ENCODE measurements around the gene TMEM108. TPM values are rescaled to one million over a fixed set of nuclear protein-coding genes. Genes with fewer than 3 reads are reported as not detected.

Gene TMEM108
- total and polyA plus RNA-seq, 8 donors, result 0.37 to 2.1 (median 0.84) TPM; not detected in 2

- no peak for DNase-seq
- Histone ChIP-seq H3K36me3 (no peaks in the 10 kb centered on the region), H3K4me1 (peaks cover 0 to 10% (median 7%) of the 10 kb centered on the region in 4 donors), H3K9me3 (no peaks in the 10 kb centered on the region), H3K27ac (no peak overlapping the region), H3K27me3 (no peaks in the 10 kb centered on the region), H3K4me3 (no peak overlapping the region)
- no peak for TF ChIP-seq EP300 (IDR thresholded peaks at IDR 0.05)
- no peak for TF ChIP-seq POLR2AphosphoS5 (IDR thresholded peaks at IDR 0.05)
- TF ChIP-seq POLR2A (IDR thresholded peaks at IDR 0.05), result no peak
- no peak for TF ChIP-seq CTCF (IDR thresholded peaks at IDR 0.05)
- intact Hi-C loops (cut with DNase I; ENCODE audit: low total_unique reads), result loop anchor here (5.0 to 10.0 kb wide), 2 partner anchors 346 to 649 kb away; partner anchors contain the start of gene TMEM108
- 79 to 85% (median 83%) methylated on average over 5 of the region's 5 CpGs for WGBS, 5 donors
These were observed 345.6 kb downstream of the TMEM108 start for GRCh38 chr3:133383741-133384140.

- TF ChIP-seq POLR2AphosphoS5 (IDR thresholded peaks at IDR 0.05) (no peak), EP300 (IDR thresholded peaks at IDR 0.05) (no peak), POLR2A (IDR thresholded peaks at IDR 0.05) (no peak), CTCF (IDR thresholded peaks at IDR 0.05) (peak in 5 of 7 experiments; percentile 54 to 78 (median 64))
- no peaks in the 10 kb centered on the region for H3K9me3 ChIP-seq
- DNase-seq, result peak; percentile 70 to 93
- WGBS, 5 donors, result 16 to 28% (median 23%) methylated on average over 7 to 13 of the region's 13 CpGs
- no peaks in the 10 kb centered on the region for H3K36me3 ChIP-seq
- intact Hi-C loops (cut with DNase I; ENCODE audit: low total_unique reads), result loop anchor here (5.0 to 10.0 kb wide), 2 partner anchors 347 to 650 kb away; partner anchors contain the start of gene TMEM108
- H3K4me1 ChIP-seq, result peaks cover 0 to 10% (median 7%) of the 10 kb centered on the region in 4 donors
- no peak overlapping the region for H3K4me3 ChIP-seq
- H3K27me3 ChIP-seq, result no peaks in the 10 kb centered on the region
- no peak overlapping the region for H3K27ac ChIP-seq
These were observed 346.3 kb downstream of the TMEM108 start for GRCh38 chr3:133384331-133385027.

GRCh38 chr3:133386876-133387275, 348.7 kb downstream of the TMEM108 start:
- no peak overlapping the region for H3K4me3 ChIP-seq
- H3K4me1 ChIP-seq, result peaks cover 0 to 10% (median 5%) of the 10 kb centered on the region in 4 donors
- no peaks in the 10 kb centered on the region for H3K9me3 ChIP-seq
- H3K27ac ChIP-seq, result no peak overlapping the region
- TF ChIP-seq EP300 (IDR thresholded peaks at IDR 0.05) (no peak), POLR2AphosphoS5 (IDR thresholded peaks at IDR 0.05) (no peak), POLR2A (IDR thresholded peaks at IDR 0.05) (no peak), CTCF (IDR thresholded peaks at IDR 0.05) (no peak)
- H3K36me3 ChIP-seq, result no peaks in the 10 kb centered on the region
- no peaks in the 10 kb centered on the region for H3K27me3 ChIP-seq
- no peak for DNase-seq
- intact Hi-C loops (cut with DNase I; ENCODE audit: low total_unique reads), result loop anchor here (10.0 kb wide), 1 partner anchor 652 kb away; no protein-coding TSS in a partner anchor

- no peak overlapping the region for H3K27ac ChIP-seq
- H3K9me3 ChIP-seq, result no peaks in the 10 kb centered on the region
- H3K36me3 ChIP-seq, result no peaks in the 10 kb centered on the region
- H3K4me1 ChIP-seq, result peaks cover 0 to 10% (median 5%) of the 10 kb centered on the region in 4 donors
- intact Hi-C loops (cut with DNase I; ENCODE audit: low total_unique reads), result loop anchor here (10.0 kb wide), 1 partner anchor 653 kb away; no protein-coding TSS in a partner anchor
- no peaks in the 10 kb centered on the region for H3K27me3 ChIP-seq
- 85 to 92% (median 87%) methylated on average over 4 of the region's 4 CpGs for WGBS, 5 donors
- no peak for TF ChIP-seq POLR2AphosphoS5 (IDR thresholded peaks at IDR 0.05)
- TF ChIP-seq POLR2A (IDR thresholded peaks at IDR 0.05), result no peak
- TF ChIP-seq EP300 (IDR thresholded peaks at IDR 0.05), result no peak
- no peak for TF ChIP-seq CTCF (IDR thresholded peaks at IDR 0.05)
- DNase-seq, result no peak
- no peak overlapping the region for H3K4me3 ChIP-seq
These were observed 349.1 kb downstream of the TMEM108 start for GRCh38 chr3:133387341-133387740.
